Esophagus squamous epithelium (tissue), 4 donors: ENCODE results near the gene KCNN3.

Experiments
- POLR2A ChIP-seq, 4 donors: fragments of 450-650 bp; IDR thresholded peaks; one replicate each; pipeline ENCODE4 v1.6.1; 2017; ENCODE audit warnings: antibody characterized with exemption in 4 of 4, mild to moderate bottlenecking in 4 of 4, moderate library complexity in 3 of 4
- TF ChIP-seq, protein P1 (sequence below), 6 experiments: fragments of 450-650 bp in 4 of 6; fragments of 200-600 bp in 2 of 6; sonication (generic) in 2 of 6; IDR thresholded peaks; one replicate each; pipeline ENCODE4 v1.5.1; 2016 to 2019; ENCODE audit warnings: antibody characterized with exemption in 6 of 6, mild to moderate bottlenecking in 4 of 6, moderate library complexity in 4 of 6

- TF ChIP-seq, protein P1, sequence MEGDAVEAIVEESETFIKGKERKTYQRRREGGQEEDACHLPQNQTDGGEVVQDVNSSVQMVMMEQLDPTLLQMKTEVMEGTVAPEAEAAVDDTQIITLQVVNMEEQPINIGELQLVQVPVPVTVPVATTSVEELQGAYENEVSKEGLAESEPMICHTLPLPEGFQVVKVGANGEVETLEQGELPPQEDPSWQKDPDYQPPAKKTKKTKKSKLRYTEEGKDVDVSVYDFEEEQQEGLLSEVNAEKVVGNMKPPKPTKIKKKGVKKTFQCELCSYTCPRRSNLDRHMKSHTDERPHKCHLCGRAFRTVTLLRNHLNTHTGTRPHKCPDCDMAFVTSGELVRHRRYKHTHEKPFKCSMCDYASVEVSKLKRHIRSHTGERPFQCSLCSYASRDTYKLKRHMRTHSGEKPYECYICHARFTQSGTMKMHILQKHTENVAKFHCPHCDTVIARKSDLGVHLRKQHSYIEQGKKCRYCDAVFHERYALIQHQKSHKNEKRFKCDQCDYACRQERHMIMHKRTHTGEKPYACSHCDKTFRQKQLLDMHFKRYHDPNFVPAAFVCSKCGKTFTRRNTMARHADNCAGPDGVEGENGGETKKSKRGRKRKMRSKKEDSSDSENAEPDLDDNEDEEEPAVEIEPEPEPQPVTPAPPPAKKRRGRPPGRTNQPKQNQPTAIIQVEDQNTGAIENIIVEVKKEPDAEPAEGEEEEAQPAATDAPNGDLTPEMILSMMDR (IDR thresholded peaks at IDR 0.05), result no peak
- no peak for TF ChIP-seq POLR2A (IDR thresholded peaks at IDR 0.05)
These were observed 139.0 kb downstream of the KCNN3 start for GRCh38 chr1:154730986-154731489.
